ENCODE results near the gene STK11.
A peak's percentile ranks its signal among the peaks of the same experiment; 100 is the strongest.

The STK11 gene

GRCh38 chr19:1270213-1270853 is 64.8 kb downstream of the STK11 start:
- DNase-seq (ENCODE audit: low spot score), result no peak
- H3K4me2 ChIP-seq (ENCODE audit: insufficient read depth, low read length, poor library complexity, severe bottlenecking), result peak overlapping the region; percentile 79
- H3K14ac ChIP-seq (ENCODE audit: low read length), result no peak overlapping the region
- H3K36me3 ChIP-seq (replicated peaks in 1 of 2; ENCODE audit: control insufficient read depth in 2 of 2, insufficient read depth in 2 of 2, low read length in 2 of 2), result peaks cover 41 to 56% of the 10 kb centered on the region in 2 donors
- H2AFZ ChIP-seq (ENCODE audit: low read length), result no peak overlapping the region
- H4K8ac ChIP-seq (ENCODE audit: low read depth, low read length), result no peak overlapping the region
- H3K23ac ChIP-seq (ENCODE audit: low read depth, low read length, poor library complexity), result peak overlapping the region; percentile 18
- H2BK12ac ChIP-seq (ENCODE audit: low read length), result no peak overlapping the region
- H2BK5ac ChIP-seq (ENCODE audit: low read length), result no peak overlapping the region
- peak overlapping the region; percentile 96 for H3K27ac ChIP-seq (replicated peaks; ENCODE audit: low read length)
- H3K18ac ChIP-seq (ENCODE audit: low read length), result peak overlapping the region; percentile 11
- no peaks in the 10 kb centered on the region for H3K9me3 ChIP-seq (replicated peaks in 1 of 2; ENCODE audit: control insufficient read depth in 2 of 2, insufficient read depth in 1 of 2, low read depth in 1 of 2, low read length in 2 of 2)
- peak overlapping the region; percentile 86 to 88 for H3K4me3 ChIP-seq (ENCODE audit: low read length in 2 of 2)
- peaks cover 39 to 48% of the 10 kb centered on the region in 2 donors for H3K4me1 ChIP-seq (ENCODE audit: control insufficient read depth in 2 of 2, insufficient read depth in 1 of 2, low read depth in 1 of 2, low read length in 2 of 2)
- no peak overlapping the region for H4K91ac ChIP-seq (ENCODE audit: low read depth, low read length, poor library complexity)
- no peak overlapping the region for H2AK5ac ChIP-seq (ENCODE audit: low read depth, low read length)
- peaks cover 0 to 2% (median 0%) of the 10 kb centered on the region in 3 experiments for H3K27me3 ChIP-seq (ENCODE audit: control insufficient read depth in 3 of 3, insufficient read depth in 3 of 3, low read depth in 1 of 3, low read length in 3 of 3)
- H2BK15ac ChIP-seq (ENCODE audit: low read length), result no peak overlapping the region
- H3K4ac ChIP-seq (ENCODE audit: low read length), result no peak overlapping the region
- H3K9ac ChIP-seq (ENCODE audit: low read depth, low read length, poor library complexity), result peak overlapping the region; percentile 100
- no CpG with 5 or more reads among the region's 8 CpGs for WGBS, 2 donors (ENCODE audit: extremely low coverage in 2 of 2, insufficient read length in 2 of 2, insufficient replicate concordance in 1 of 2)
- H3K79me1 ChIP-seq (ENCODE audit: low read depth, low read length), result peaks cover 18% of the 10 kb centered on the region
- H2BK120ac ChIP-seq (ENCODE audit: low read depth, low read length), result no peak overlapping the region

- Histone ChIP-seq H3K4me1 (ENCODE audit: control insufficient read depth in 2 of 2, insufficient read depth in 1 of 2, low read depth in 1 of 2, low read length in 2 of 2) (peaks cover 35 to 42% of the 10 kb centered on the region in 2 donors), H3K27me3 (ENCODE audit: control insufficient read depth in 3 of 3, insufficient read depth in 3 of 3, low read depth in 1 of 3, low read length in 3 of 3) (peaks cover 0 to 2% (median 0%) of the 10 kb centered on the region in 3 experiments), H2BK15ac (ENCODE audit: low read length) (no peak overlapping the region), H2BK5ac (ENCODE audit: low read length) (no peak overlapping the region), H3K9me3 (replicated peaks in 1 of 2; ENCODE audit: control insufficient read depth in 2 of 2, insufficient read depth in 1 of 2, low read depth in 1 of 2, low read length in 2 of 2) (no peaks in the 10 kb centered on the region), H4K91ac (ENCODE audit: low read depth, low read length, poor library complexity) (no peak overlapping the region), H3K4me3 (ENCODE audit: low read length in 2 of 2) (peak overlapping the region; percentile 8 to 13), H3K36me3 (replicated peaks in 1 of 2; ENCODE audit: control insufficient read depth in 2 of 2, insufficient read depth in 2 of 2, low read length in 2 of 2) (peaks cover 41 to 56% of the 10 kb centered on the region in 2 donors), H3K27ac (replicated peaks; ENCODE audit: low read length) (peak overlapping the region; percentile 24), H2BK120ac (ENCODE audit: low read depth, low read length) (no peak overlapping the region), H3K4me2 (ENCODE audit: insufficient read depth, low read length, poor library complexity, severe bottlenecking) (peak overlapping the region; percentile 31), H3K4ac (ENCODE audit: low read length) (no peak overlapping the region), H3K14ac (ENCODE audit: low read length) (no peak overlapping the region), H3K79me1 (ENCODE audit: low read depth, low read length) (peaks cover 16% of the 10 kb centered on the region), H3K23ac (ENCODE audit: low read depth, low read length, poor library complexity) (peak overlapping the region; percentile 46), H2BK12ac (ENCODE audit: low read length) (no peak overlapping the region), H2AFZ (ENCODE audit: low read length) (no peak overlapping the region), H4K8ac (ENCODE audit: low read depth, low read length) (no peak overlapping the region), H3K9ac (ENCODE audit: low read depth, low read length, poor library complexity) (peak overlapping the region; percentile 84), H3K18ac (ENCODE audit: low read length) (no peak overlapping the region), H2AK5ac (ENCODE audit: low read depth, low read length) (no peak overlapping the region)
- no CpG with 5 or more reads among the region's 26 CpGs for WGBS, 2 donors (ENCODE audit: extremely low coverage in 2 of 2, insufficient read length in 2 of 2, insufficient replicate concordance in 1 of 2)
- DNase-seq (ENCODE audit: low spot score), result no peak
These were observed 65.4 kb downstream of the STK11 start for GRCh38 chr19:1270854-1271527.

- Histone ChIP-seq H3K4me3 (ENCODE audit: low read length in 2 of 2) (no peak overlapping the region), H2BK12ac (ENCODE audit: low read length) (no peak overlapping the region), H2AFZ (ENCODE audit: low read length) (no peak overlapping the region), H3K4me1 (ENCODE audit: control insufficient read depth in 2 of 2, insufficient read depth in 1 of 2, low read depth in 1 of 2, low read length in 2 of 2) (peaks cover 39 to 47% of the 10 kb centered on the region in 2 donors), H2BK5ac (ENCODE audit: low read length) (no peak overlapping the region), H3K4ac (ENCODE audit: low read length) (no peak overlapping the region), H4K8ac (ENCODE audit: low read depth, low read length) (no peak overlapping the region), H3K9ac (ENCODE audit: low read depth, low read length, poor library complexity) (peak overlapping the region; percentile 80), H3K27ac (replicated peaks; ENCODE audit: low read length) (no peak overlapping the region), H3K4me2 (ENCODE audit: insufficient read depth, low read length, poor library complexity, severe bottlenecking) (peak overlapping the region; percentile 31), H2AK5ac (ENCODE audit: low read depth, low read length) (no peak overlapping the region), H3K27me3 (ENCODE audit: control insufficient read depth in 3 of 3, insufficient read depth in 3 of 3, low read depth in 1 of 3, low read length in 3 of 3) (peaks cover 0 to 2% (median 0%) of the 10 kb centered on the region in 3 experiments), H4K91ac (ENCODE audit: low read depth, low read length, poor library complexity) (no peak overlapping the region), H2BK15ac (ENCODE audit: low read length) (no peak overlapping the region), H3K23ac (ENCODE audit: low read depth, low read length, poor library complexity) (peak overlapping the region; percentile 37), H3K14ac (ENCODE audit: low read length) (peak overlapping the region; percentile 58), H2BK120ac (ENCODE audit: low read depth, low read length) (no peak overlapping the region), H3K9me3 (replicated peaks in 1 of 2; ENCODE audit: control insufficient read depth in 2 of 2, insufficient read depth in 1 of 2, low read depth in 1 of 2, low read length in 2 of 2) (no peaks in the 10 kb centered on the region), H3K36me3 (replicated peaks in 1 of 2; ENCODE audit: control insufficient read depth in 2 of 2, insufficient read depth in 2 of 2, low read length in 2 of 2) (peaks cover 41 to 57% of the 10 kb centered on the region in 2 donors), H3K79me1 (ENCODE audit: low read depth, low read length) (peaks cover 15% of the 10 kb centered on the region), H3K18ac (ENCODE audit: low read length) (no peak overlapping the region)
- WGBS, 2 donors (ENCODE audit: extremely low coverage in 2 of 2, insufficient read length in 2 of 2, insufficient replicate concordance in 1 of 2), result no CpG with 5 or more reads among the region's 37 CpGs
- no peak for DNase-seq (ENCODE audit: low spot score)
These were observed 66.2 kb downstream of the STK11 start for GRCh38 chr19:1271528-1272422.

All from neuronal stem cell (in vitro differentiated cells).